ENCODE measurements around the gene NUP98.

GRCh38 chr11:3703383-3703782 lies 94.0 kb downstream of the NUP98 start:
- TF ChIP-seq CTCF (IDR thresholded peaks at IDR 0.05; ENCODE audit: poor library complexity) (no peak), EZH2 (IDR thresholded peaks at IDR 0.05; ENCODE audit: borderline replicate concordance) (no peak), EZH2phosphoT487 (IDR thresholded peaks at IDR 0.05; ENCODE audit: low read depth, severe bottlenecking, unreplicated experiment) (no peak)
